ENCODE results near the gene QRICH2.

QRICH2 gene

DNA sequence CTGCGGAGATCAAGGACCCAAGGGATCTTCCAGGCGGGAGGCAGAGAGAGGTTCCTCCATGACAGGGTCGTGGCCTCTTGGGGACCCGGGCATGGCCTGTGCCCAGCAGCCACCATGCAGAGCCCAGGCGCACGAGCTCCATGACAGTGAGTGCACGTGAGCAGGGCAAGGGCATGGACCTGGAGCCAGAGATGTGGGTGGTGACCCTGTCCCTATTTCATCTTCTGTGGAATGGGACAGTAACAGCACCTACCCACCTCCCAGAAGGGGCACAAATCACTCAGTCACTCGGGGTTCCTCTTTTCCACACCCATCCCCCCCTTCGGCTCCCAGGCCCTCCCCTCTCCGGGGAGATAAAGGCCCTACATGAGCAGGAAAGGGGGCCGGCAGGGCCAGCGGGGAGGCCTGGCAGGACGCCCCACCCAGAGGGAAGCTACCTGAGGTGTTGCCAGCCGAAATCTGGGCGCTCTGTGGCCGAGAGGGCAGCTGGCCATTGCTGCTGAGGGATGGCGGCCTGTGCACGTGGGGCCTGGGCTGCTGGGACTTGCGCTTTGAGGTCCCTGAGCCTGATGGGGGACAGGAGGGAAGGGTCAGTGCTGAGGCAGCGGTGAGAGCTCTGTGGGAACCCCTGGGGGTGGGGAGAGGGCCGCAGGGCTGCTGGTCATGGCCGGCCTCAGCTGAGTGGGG, 32.6 kb downstream of the QRICH2 start:
- DNase-seq (ENCODE audit: extremely low read depth, low read depth) = no peak
- H3K4me3 ChIP-seq (replicated peaks; ENCODE audit: low read depth, low read length) = no peak overlapping the region
- TF ChIP-seq, protein P1, sequence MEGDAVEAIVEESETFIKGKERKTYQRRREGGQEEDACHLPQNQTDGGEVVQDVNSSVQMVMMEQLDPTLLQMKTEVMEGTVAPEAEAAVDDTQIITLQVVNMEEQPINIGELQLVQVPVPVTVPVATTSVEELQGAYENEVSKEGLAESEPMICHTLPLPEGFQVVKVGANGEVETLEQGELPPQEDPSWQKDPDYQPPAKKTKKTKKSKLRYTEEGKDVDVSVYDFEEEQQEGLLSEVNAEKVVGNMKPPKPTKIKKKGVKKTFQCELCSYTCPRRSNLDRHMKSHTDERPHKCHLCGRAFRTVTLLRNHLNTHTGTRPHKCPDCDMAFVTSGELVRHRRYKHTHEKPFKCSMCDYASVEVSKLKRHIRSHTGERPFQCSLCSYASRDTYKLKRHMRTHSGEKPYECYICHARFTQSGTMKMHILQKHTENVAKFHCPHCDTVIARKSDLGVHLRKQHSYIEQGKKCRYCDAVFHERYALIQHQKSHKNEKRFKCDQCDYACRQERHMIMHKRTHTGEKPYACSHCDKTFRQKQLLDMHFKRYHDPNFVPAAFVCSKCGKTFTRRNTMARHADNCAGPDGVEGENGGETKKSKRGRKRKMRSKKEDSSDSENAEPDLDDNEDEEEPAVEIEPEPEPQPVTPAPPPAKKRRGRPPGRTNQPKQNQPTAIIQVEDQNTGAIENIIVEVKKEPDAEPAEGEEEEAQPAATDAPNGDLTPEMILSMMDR (IDR thresholded peaks at IDR 0.05; ENCODE audit: low read depth, low read length, missing control alignments) = no peak

DNA sequence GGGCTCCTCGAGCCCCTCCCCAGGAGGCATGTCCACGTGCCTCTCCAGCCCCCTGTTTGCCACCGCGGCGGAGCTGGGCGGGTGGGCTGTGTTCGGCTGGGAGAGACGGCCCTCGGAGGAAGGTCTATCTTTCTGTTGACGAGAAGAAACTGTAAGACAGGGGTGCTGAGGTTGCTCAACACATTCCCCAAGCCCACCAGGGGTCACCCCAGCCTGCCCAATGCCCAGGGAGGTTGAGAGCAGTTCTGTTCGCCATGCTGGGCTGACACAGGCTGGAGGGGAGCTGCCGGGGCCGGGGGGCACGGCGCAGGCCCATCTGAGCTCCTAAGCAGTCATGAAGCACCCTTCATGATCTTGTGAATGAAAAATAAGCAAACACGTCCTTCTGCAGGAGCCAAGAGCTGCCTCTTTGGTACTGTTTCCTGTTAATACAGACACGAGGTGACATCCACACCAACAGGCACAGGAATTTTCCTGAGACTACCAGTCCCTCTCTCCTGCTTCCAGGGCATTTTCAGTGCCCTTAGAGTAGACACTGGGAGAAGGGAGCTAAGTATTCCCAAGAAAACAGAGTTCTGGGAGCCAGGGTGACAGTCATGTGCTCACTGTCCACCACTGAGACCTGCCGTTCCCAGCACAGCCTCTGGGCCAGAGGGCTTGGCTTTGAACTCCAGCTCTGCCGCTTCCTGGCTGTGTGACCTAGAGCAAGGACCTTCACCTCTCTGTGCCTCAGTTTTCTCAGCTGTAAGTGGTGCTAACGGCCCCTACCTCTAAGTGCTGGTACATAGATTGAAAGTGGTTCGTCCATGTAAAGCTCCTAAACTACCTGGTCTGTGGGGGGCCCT, 33.7 kb downstream of the QRICH2 start:
- H3K4me3 ChIP-seq (replicated peaks; ENCODE audit: low read depth, low read length) = no peak overlapping the region
- DNase-seq (ENCODE audit: extremely low read depth, low read depth) = no peak
- TF ChIP-seq, protein P1 (IDR thresholded peaks at IDR 0.05; ENCODE audit: low read depth, low read length, missing control alignments) = no peak

DNA sequence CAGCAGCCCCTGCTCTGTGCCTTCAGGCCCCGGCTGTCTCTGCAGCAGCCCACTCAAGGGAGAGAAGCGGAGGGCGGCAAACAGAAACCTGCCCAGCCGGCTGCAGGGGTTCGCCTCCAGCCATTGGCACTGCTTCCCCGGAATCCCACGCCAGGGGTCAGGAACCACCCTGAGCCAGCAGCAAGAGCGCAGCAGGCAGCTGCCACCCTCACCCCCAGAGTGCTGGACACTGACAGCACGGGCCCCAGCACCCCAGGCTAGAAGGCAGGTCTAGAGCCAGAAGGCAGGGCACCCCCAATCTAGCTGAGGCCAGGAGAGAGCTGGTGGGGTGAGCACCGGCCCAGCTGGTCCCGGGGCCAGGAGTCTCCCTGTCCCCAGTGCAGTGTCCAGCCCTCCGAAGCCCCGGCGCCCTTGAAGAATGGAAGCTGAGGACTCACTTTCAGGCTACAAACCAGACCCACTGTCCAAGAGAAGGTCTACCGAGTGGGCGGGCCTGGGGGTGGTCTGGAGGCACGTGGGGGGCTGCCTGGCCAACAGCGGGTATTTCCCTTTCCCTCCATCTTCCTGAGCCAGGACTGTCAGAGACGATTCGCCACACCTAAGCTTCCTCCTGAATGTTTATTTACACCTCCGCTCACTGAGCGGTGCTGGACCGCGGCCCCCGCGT, 34.5 kb downstream of the QRICH2 start:
- no peak for DNase-seq (ENCODE audit: extremely low read depth, low read depth)
- no peak overlapping the region for H3K4me3 ChIP-seq (replicated peaks; ENCODE audit: low read depth, low read length)
- TF ChIP-seq, protein P1 (IDR thresholded peaks at IDR 0.05; ENCODE audit: low read depth, low read length, missing control alignments) = no peak

DNA sequence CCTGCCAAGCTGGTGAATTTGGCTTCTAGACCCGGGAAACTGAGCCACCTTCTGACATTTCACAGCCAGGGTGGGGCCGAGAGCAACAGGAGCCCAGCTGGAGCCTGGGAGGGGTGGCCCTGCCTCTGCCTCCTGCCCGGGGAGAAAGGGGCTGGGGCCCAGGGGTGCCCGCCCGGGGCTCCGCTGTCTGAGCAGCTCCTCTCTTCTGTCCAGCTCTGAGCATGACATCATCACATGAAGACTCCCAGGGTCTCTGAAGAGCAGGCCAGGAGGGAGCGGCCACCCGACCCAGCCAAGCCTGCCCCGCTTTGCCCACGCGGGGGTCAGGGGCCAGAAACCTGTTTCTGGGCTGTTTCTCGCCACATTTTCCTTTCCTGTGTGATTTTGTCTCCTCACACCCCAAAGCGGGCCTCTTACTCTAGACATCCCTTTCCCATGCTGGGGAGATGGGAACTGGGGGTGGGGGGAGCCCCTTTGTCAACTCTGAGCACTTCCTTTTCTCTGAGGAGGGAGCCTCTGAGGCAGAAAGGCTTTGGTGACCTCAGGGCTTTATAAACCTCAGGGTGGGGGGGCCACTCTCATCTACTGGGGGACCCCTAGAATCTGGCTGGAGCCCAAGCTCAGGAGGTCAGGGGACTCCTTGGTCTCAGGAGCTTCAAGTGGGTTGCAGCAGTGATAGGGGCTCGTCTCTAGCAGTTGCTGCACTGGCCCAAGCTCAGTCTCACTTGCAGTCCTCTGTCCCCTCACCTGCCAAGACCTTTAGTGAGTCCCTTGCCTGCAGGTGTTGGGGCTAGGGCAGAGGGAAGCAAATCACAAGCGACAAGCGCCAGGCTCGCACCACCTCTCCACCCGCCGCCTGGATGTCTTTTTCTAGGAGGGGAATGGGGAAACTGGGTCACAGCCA, 35.3 kb downstream of the QRICH2 start:
- H3K4me3 ChIP-seq (replicated peaks; ENCODE audit: low read depth, low read length) = no peak overlapping the region
- DNase-seq (ENCODE audit: extremely low read depth, low read depth) = no peak
- TF ChIP-seq, protein P1 (IDR thresholded peaks at IDR 0.05; ENCODE audit: low read depth, low read length, missing control alignments) = no peak

DNA sequence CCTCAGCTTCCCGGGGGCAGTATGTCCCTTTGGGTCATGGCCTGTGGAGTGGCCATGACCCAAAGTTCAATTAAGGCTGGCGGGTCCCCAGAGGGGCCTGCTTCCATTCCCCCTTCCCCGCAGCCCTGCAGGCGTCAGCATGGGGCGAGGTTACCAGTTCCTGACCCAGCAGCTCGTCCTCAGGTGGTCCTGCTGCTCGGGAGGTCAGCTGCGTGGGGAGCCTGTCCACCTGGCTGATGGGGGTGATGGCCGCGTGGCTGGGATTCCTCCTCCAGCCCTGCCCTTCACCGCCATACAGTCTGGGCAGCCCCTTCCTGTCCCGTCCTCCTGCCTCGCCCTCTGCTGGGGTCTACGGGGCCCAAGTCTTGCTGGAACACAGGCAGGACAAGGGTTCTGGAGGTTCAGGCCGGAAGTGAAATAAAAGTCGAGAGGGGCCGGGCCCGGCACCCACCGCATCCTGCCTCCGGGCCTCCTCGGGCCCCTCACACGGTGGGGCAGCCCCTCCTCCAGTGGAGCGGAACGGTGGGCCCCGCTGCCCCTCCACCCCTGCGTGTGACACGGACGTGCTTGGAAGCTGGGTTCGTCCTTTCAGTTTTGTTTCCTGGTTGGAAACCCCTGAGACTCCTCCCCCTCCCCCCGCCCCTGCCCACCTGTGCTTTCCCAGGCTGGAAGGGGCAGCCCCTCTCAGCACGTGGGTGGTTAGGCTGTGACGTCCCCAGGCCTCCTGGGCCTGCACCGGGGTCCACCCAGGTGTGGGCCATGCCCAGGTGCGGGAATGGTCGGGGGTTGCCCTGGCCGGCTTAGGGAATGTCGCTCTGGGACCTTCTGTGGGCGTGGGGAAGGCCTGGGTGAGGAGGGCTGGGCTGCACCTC, 36.2 kb downstream of the QRICH2 start:
- DNase-seq (ENCODE audit: extremely low read depth, low read depth) = no peak
- TF ChIP-seq, protein P1 (IDR thresholded peaks at IDR 0.05; ENCODE audit: low read depth, low read length, missing control alignments) = no peak
- no peak overlapping the region for H3K4me3 ChIP-seq (replicated peaks; ENCODE audit: low read depth, low read length)

Data from HFF-Myc (cell line).